GM18519 (cell line): ENCODE data around the gene KDM6B.

Experiments
- ATAC-seq: cut with Tn5 transposase; IDR thresholded peaks from one replicate; pipeline ENCODE4 v1.9.1; 2021; ENCODE audit warnings: mild to moderate bottlenecking, moderate library complexity; ENCODE audit not compliant: unreplicated experiment, low FRiP score

KDM6B gene

GRCh38 chr17:7867881-7868329, 33.9 kb downstream of the KDM6B start:
- no peak for ATAC-seq

- ATAC-seq = no peak
These were observed 39.0 kb downstream of the KDM6B start for GRCh38 chr17:7873051-7873450.

GRCh38 chr17:7875804-7876370, 41.9 kb downstream of the KDM6B start:
- no peak for ATAC-seq

- ATAC-seq = no peak
These were observed 44.2 kb downstream of the KDM6B start for GRCh38 chr17:7878234-7878633.

- no peak for ATAC-seq
These were observed 46.3 kb downstream of the KDM6B start for GRCh38 chr17:7880076-7880868.

- no peak for ATAC-seq
These were observed 47.4 kb downstream of the KDM6B start for GRCh38 chr17:7881276-7882054.

- ATAC-seq = no peak
These were observed 48.1 kb downstream of the KDM6B start for GRCh38 chr17:7882068-7882467.

GRCh38 chr17:7882629-7883028, 48.6 kb downstream of the KDM6B start:
- ATAC-seq = no peak
